H1 (cell line): ENCODE measurements around the gene HLF.

Experiments
- EP300 ChIP-seq, 2 experiments: IDR thresholded peaks; 1 replicate in 1 of 2; 2 replicates in 1 of 2; pipeline ENCODE4 v1.6.1; 2011 to 2012; ENCODE audit warnings: low read depth in 2 of 2, low read length in 2 of 2, mild to moderate bottlenecking in 2 of 2, borderline replicate concordance in 1 of 2, inconsistent platforms in 1 of 2, moderate library complexity in 1 of 2
- EZH2 ChIP-seq: fragments of 200-600 bp; sonication (generic); IDR thresholded peaks from 2 replicates; pipeline ENCODE4 v1.7.1; 2012; ENCODE audit warnings: low read depth, mild to moderate bottlenecking, moderate library complexity, low read length, inconsistent platforms; ENCODE audit not compliant: severe bottlenecking
- JUN ChIP-seq: IDR thresholded peaks from 2 replicates; pipeline ENCODE4 v1.6.1; 2011; ENCODE audit warnings: low read depth, mild to moderate bottlenecking, improper control_type of control experiment, low read length
- POLR2A ChIP-seq, 2 experiments: IDR thresholded peaks; 1 replicate in 1 of 2; 2 replicates in 1 of 2; pipeline ENCODE4 v1.6.1; 2011; ENCODE audit warnings: low read depth in 2 of 2, low read length in 2 of 2, mild to moderate bottlenecking in 2 of 2; ENCODE audit errors: control extremely low read depth in 1 of 2
- RFX5 ChIP-seq: IDR thresholded peaks from 2 replicates; pipeline ENCODE4 v1.6.1; 2011; ENCODE audit warnings: low read depth, low read length, improper control_type of control experiment, borderline replicate concordance
- SP2 ChIP-seq: IDR thresholded peaks from 2 replicates; pipeline ENCODE4 v1.6.1; 2012; ENCODE audit warnings: mild to moderate bottlenecking, low read length, inconsistent platforms
- TAF1 ChIP-seq: IDR thresholded peaks from 2 replicates; pipeline ENCODE4 v1.6.1; 2011; ENCODE audit warnings: mild to moderate bottlenecking, low read depth, low read length
- YY1 ChIP-seq: IDR thresholded peaks from 2 replicates; pipeline ENCODE4 v1.6.1; 2011; ENCODE audit warnings: low read depth, mild to moderate bottlenecking, low read length
- TF ChIP-seq, protein P1 (sequence below), 3 experiments: IDR thresholded peaks; 1 replicate in 2 of 3; 2 replicates in 1 of 3; pipeline versions ENCODE4 v1.5.1 to v1.6.1; 2011; ENCODE audit warnings: low read length in 3 of 3, mild to moderate bottlenecking in 3 of 3, inconsistent platforms in 2 of 3, low read depth in 1 of 3, moderate library complexity in 1 of 3; ENCODE audit not compliant: insufficient read depth in 1 of 3; ENCODE audit errors: control extremely low read depth in 1 of 3
- TF ChIP-seq, protein P2 (sequence below): IDR thresholded peaks from 2 replicates; pipeline ENCODE4 v1.6.1; 2012; ENCODE audit warnings: inconsistent platforms

DNA sequence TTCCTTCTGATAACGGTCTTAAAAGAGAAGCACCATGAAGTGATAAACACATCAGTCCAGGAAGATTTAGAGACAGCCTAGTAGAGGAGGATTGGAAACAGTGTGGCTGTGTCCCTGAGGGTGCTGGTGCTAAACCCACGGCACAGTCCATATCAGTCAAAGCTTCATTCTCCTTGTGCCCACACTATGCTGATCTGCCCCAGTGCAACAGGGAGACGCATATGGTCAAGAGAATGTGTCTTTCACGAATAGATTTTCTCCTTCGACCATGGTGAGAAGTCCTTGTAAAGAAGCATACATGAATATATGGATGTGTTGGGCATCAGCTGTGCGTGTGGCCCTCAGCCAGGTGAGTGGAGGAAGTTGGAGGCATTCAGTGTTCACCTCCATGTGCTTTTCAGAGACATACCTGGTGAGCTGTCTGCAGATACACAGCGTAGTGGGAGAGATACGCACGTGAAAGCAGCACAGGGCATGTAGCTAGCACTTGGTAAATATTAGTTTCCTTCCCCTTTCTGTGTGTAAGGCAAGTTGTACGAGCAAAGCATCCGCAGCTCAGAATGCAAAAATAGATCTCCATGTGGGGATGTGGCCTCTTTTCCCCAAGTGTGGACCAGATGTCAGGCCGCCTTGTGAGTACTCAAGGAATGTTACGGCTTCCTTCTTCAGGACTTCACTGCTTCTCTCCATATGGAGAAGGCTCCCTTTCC is 29.4 kb downstream of the HLF start:
- TF ChIP-seq POLR2A (IDR thresholded peaks at IDR 0.05; ENCODE audit: control extremely low read depth in 1 of 2, low read depth in 2 of 2, low read length in 2 of 2) (no peak), EZH2 (no peak), RFX5 (no peak), TAF1 (no peak), YY1 (no peak), EP300 (IDR thresholded peaks at IDR 0.05; ENCODE audit: borderline replicate concordance in 1 of 2, low read depth in 2 of 2, low read length in 2 of 2) (no peak), JUN (no peak), SP2 (no peak)
- TF ChIP-seq, protein P1, sequence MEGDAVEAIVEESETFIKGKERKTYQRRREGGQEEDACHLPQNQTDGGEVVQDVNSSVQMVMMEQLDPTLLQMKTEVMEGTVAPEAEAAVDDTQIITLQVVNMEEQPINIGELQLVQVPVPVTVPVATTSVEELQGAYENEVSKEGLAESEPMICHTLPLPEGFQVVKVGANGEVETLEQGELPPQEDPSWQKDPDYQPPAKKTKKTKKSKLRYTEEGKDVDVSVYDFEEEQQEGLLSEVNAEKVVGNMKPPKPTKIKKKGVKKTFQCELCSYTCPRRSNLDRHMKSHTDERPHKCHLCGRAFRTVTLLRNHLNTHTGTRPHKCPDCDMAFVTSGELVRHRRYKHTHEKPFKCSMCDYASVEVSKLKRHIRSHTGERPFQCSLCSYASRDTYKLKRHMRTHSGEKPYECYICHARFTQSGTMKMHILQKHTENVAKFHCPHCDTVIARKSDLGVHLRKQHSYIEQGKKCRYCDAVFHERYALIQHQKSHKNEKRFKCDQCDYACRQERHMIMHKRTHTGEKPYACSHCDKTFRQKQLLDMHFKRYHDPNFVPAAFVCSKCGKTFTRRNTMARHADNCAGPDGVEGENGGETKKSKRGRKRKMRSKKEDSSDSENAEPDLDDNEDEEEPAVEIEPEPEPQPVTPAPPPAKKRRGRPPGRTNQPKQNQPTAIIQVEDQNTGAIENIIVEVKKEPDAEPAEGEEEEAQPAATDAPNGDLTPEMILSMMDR (IDR thresholded peaks at IDR 0.05; ENCODE audit: control extremely low read depth in 1 of 3, insufficient read depth in 1 of 3, low read depth in 1 of 3, low read length in 3 of 3) = no peak
- TF ChIP-seq, protein P2, sequence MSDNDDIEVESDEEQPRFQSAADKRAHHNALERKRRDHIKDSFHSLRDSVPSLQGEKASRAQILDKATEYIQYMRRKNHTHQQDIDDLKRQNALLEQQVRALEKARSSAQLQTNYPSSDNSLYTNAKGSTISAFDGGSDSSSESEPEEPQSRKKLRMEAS = no peak
